Right kidney (tissue), 9 donors: ENCODE measurements around the gene ZCCHC24.

Experiments used
- DNase-seq: peaks from one replicate; pipeline ENCODE4 v3.0.0-alpha.2; 2016
- long read RNA-seq, 8 donors: transcript quantifications; one replicate each; lab custom pipeline, GENCODE V29; 2026

ZCCHC24 gene
- long read RNA-seq, donor 1, full-length matches to known transcripts: 3 of 3 reads
- long read RNA-seq, donor 1, partial matches to known transcripts: 0 of 3 reads
- long read RNA-seq, donor 1, other reads (novel, unspliced or antisense): 0 of 3 reads
- long read RNA-seq, donor 2, full-length matches to known transcripts: 5 of 10 reads
- long read RNA-seq, donor 2, partial matches to known transcripts: 5 of 10 reads
- long read RNA-seq, donor 2, other reads (novel, unspliced or antisense): 0 of 10 reads
- long read RNA-seq, donor 3, full-length matches to known transcripts: 5 of 5 reads
- long read RNA-seq, donor 3, partial matches to known transcripts: 0 of 5 reads
- long read RNA-seq, donor 3, other reads (novel, unspliced or antisense): 0 of 5 reads
- long read RNA-seq, donor 4, full-length matches to known transcripts: 9 of 15 reads
- long read RNA-seq, donor 4, partial matches to known transcripts: 6 of 15 reads
- long read RNA-seq, donor 4, other reads (novel, unspliced or antisense): 0 of 15 reads
- long read RNA-seq, donor 5, full-length matches to known transcripts: 4 of 4 reads
- long read RNA-seq, donor 5, partial matches to known transcripts: 0 of 4 reads
- long read RNA-seq, donor 5, other reads (novel, unspliced or antisense): 0 of 4 reads
- long read RNA-seq, donor 6, full-length matches to known transcripts: 2 of 2 reads
- long read RNA-seq, donor 6, partial matches to known transcripts: 0 of 2 reads
- long read RNA-seq, donor 6, other reads (novel, unspliced or antisense): 0 of 2 reads
- long read RNA-seq, donor 7, full-length matches to known transcripts: 8 of 23 reads
- long read RNA-seq, donor 7, partial matches to known transcripts: 15 of 23 reads
- long read RNA-seq, donor 7, other reads (novel, unspliced or antisense): 0 of 23 reads
- long read RNA-seq, donor 8, full-length matches to known transcripts: 7 of 12 reads
- long read RNA-seq, donor 8, partial matches to known transcripts: 5 of 12 reads
- long read RNA-seq, donor 8, other reads (novel, unspliced or antisense): 0 of 12 reads

GRCh38 chr10:79445161-79445976 is at the start of gene ZCCHC24:
TSS of gene ZCCHC24 (minus strand) at chr10:79445624. CDS start at chr10:79445440, 184 bp downstream.
- peak; percentile 71 for DNase-seq

GRCh38 chr10:79493806-79494205 is 48.4 kb upstream of the ZCCHC24 start:
- no peak for DNase-seq

- DNase-seq: no peak
These were observed 47.4 kb upstream of the ZCCHC24 start for GRCh38 chr10:79492839-79493238.

- DNase-seq: no peak
These were observed 46.8 kb upstream of the ZCCHC24 start for GRCh38 chr10:79492256-79492655.

GRCh38 chr10:79491143-79491835 is 45.9 kb upstream of the ZCCHC24 start:
- no peak for DNase-seq

- DNase-seq: peak; percentile 61
These were observed 45.1 kb upstream of the ZCCHC24 start for GRCh38 chr10:79490400-79491142.

GRCh38 chr10:79488870-79489269 is 43.4 kb upstream of the ZCCHC24 start:
- no peak for DNase-seq

- no peak for DNase-seq
These were observed 42.9 kb upstream of the ZCCHC24 start for GRCh38 chr10:79488336-79488735.

- DNase-seq: peak; percentile 51
These were observed 42.1 kb upstream of the ZCCHC24 start for GRCh38 chr10:79487296-79488194.

- DNase-seq: no peak
These were observed 39.1 kb upstream of the ZCCHC24 start for GRCh38 chr10:79484476-79484875.

GRCh38 chr10:79483948-79484347 is 38.5 kb upstream of the ZCCHC24 start:
- DNase-seq: no peak

GRCh38 chr10:79483299-79483698 is 37.9 kb upstream of the ZCCHC24 start:
- DNase-seq: no peak

GRCh38 chr10:79482741-79483140 is 37.3 kb upstream of the ZCCHC24 start:
- no peak for DNase-seq

- no peak for DNase-seq
These were observed 36.9 kb upstream of the ZCCHC24 start for GRCh38 chr10:79482304-79482703.

GRCh38 chr10:79479283-79479909 is 34.0 kb upstream of the ZCCHC24 start:
- DNase-seq: no peak

- DNase-seq: no peak
These were observed 32.0 kb upstream of the ZCCHC24 start for GRCh38 chr10:79477456-79477855.

- DNase-seq: no peak
These were observed 31.2 kb upstream of the ZCCHC24 start for GRCh38 chr10:79476645-79477044.

GRCh38 chr10:79475877-79476276 is 30.5 kb upstream of the ZCCHC24 start:
- no peak for DNase-seq

GRCh38 chr10:79475119-79475653 is 29.8 kb upstream of the ZCCHC24 start:
- DNase-seq: no peak
